IMR-90 (cell line): ENCODE results near the gene NHSL1. TPM values are rescaled to one million over a fixed set of nuclear protein-coding genes. Genes with fewer than 3 reads are reported as not detected.

Experiments
- ATAC-seq: fragments of 200-7000 bp; cut with Tn5 transposase; 2 replicates; pipeline ENCODE4 v1.9.1; 2020; ENCODE audit warnings: low read depth, mild to moderate bottlenecking, moderate library complexity
- BruUV-seq: library from RNA; stranded (reverse); fragments of 400-500 nt; replicated peaks from 2 replicates; lab custom pipeline; 2021; lab: Mats Ljungman, UMichigan
- CTCF ChIA-PET: fragments of 300-600 bp; formaldehyde crosslinking; extraction: SDS; loops from one replicate; lab custom pipeline; 2021; ENCODE audit warnings: antibody characterized with exemption; lab: Yijun Ruan, JAX
- POLR2A ChIA-PET: fragments of 300-600 bp; sonication (Branson Sonifier 250); formaldehyde crosslinking; loops from one replicate; lab custom pipeline; 2022; ENCODE audit warnings: antibody characterized with exemption; ENCODE audit not compliant: unreplicated experiment; lab: Charles Lee
- DNase-seq: peaks from one replicate; pipeline ENCODE4 v3.0.0; 2013
- H2AFZ ChIP-seq: replicated peaks from 2 replicates; pipeline ENCODE3; 2013; ENCODE audit warnings: low read length, mild to moderate bottlenecking; ENCODE audit not compliant: poor library complexity
- H2AK5ac ChIP-seq: 2 replicates; pipeline ENCODE4 v1.6.1; 2013; ENCODE audit warnings: low read depth, low read length, inconsistent platforms
- H2AK9ac ChIP-seq: replicated peaks from 2 replicates; pipeline ENCODE3; 2013; ENCODE audit warnings: mild to moderate bottlenecking, low read depth, low read length, moderate library complexity; ENCODE audit not compliant: poor library complexity
- H2BK120ac ChIP-seq: 2 replicates; pipeline ENCODE4 v1.6.1; 2013; ENCODE audit warnings: low read depth, low read length, inconsistent platforms
- H2BK15ac ChIP-seq: 3 replicates; pipeline ENCODE4 v1.6.1; 2013; ENCODE audit warnings: low read depth, low read length, inconsistent platforms
- H2BK20ac ChIP-seq: 2 replicates; pipeline ENCODE4 v1.6.1; 2013; ENCODE audit warnings: low read depth, mild to moderate bottlenecking, inconsistent platforms, low read length, moderate library complexity
- H2BK5ac ChIP-seq: 2 replicates; pipeline ENCODE4 v1.6.1; 2013; ENCODE audit warnings: mild to moderate bottlenecking, low read depth, low read length, inconsistent platforms; ENCODE audit not compliant: poor library complexity, severe bottlenecking
- H3K14ac ChIP-seq: replicated peaks from 2 replicates; pipeline ENCODE4 v1.6.1; 2013; ENCODE audit warnings: low read depth, low read length, inconsistent platforms
- H3K18ac ChIP-seq: 2 replicates; pipeline ENCODE4 v1.6.1; 2013; ENCODE audit warnings: low read depth, low read length, control low read depth
- H3K23ac ChIP-seq: 2 replicates; pipeline ENCODE4 v1.6.1; 2013; ENCODE audit warnings: low read depth, low read length, inconsistent platforms
- H3K27ac ChIP-seq: 2 replicates; pipeline ENCODE4 v1.5.1; 2013; ENCODE audit warnings: mild to moderate bottlenecking, control low read depth, low read length; ENCODE audit not compliant: insufficient read depth
- H3K27me3 ChIP-seq: 2 replicates; pipeline ENCODE4 v1.6.1; 2013; ENCODE audit warnings: low read length; ENCODE audit not compliant: control insufficient read depth, insufficient read depth
- H3K36me3 ChIP-seq: 2 replicates; pipeline ENCODE4 v1.6.1; 2013; ENCODE audit warnings: low read length, mixed read lengths; ENCODE audit not compliant: control insufficient read depth, insufficient read depth
- H3K4ac ChIP-seq: 2 replicates; pipeline ENCODE4 v1.6.1; 2013; ENCODE audit warnings: low read depth, low read length, inconsistent platforms
- H3K4me1 ChIP-seq: 2 replicates; pipeline ENCODE4 v1.6.1; 2013; ENCODE audit warnings: low read length, mixed read lengths; ENCODE audit not compliant: control insufficient read depth, insufficient read depth
- H3K4me2 ChIP-seq: 2 replicates; pipeline ENCODE4 v1.6.1; 2013; ENCODE audit warnings: low read depth, mild to moderate bottlenecking, control low read depth, low read length, moderate library complexity
- H3K4me3 ChIP-seq: 2 replicates; pipeline ENCODE4 v1.5.1; 2013; ENCODE audit warnings: low read depth, mild to moderate bottlenecking, control low read depth, low read length, moderate library complexity; ENCODE audit not compliant: insufficient read depth
- H3K56ac ChIP-seq: 2 replicates; pipeline ENCODE4 v1.6.1; 2013; ENCODE audit warnings: low read length, inconsistent platforms; ENCODE audit not compliant: insufficient read depth; ENCODE audit errors: extremely low read depth
- H3K79me1 ChIP-seq, 2 experiments: 2 replicates each; pipeline ENCODE4 v1.6.1; 2013; ENCODE audit warnings: low read length in 2 of 2, inconsistent platforms in 1 of 2, low read depth in 1 of 2
- H3K9ac ChIP-seq: 2 replicates; pipeline ENCODE4 v1.6.1; 2013; ENCODE audit warnings: low read depth, low read length, control low read depth
- H3K9me1 ChIP-seq: 2 replicates; pipeline ENCODE4 v1.6.1; 2013; ENCODE audit warnings: low read length, inconsistent platforms; ENCODE audit not compliant: insufficient read depth
- H3K9me3 ChIP-seq: 2 replicates; pipeline ENCODE4 v1.6.1; 2013; ENCODE audit warnings: low read length; ENCODE audit not compliant: control insufficient read depth, insufficient read depth
- H4K20me1 ChIP-seq: 2 replicates; pipeline ENCODE4 v1.6.1; 2013; ENCODE audit warnings: low read length, inconsistent platforms; ENCODE audit not compliant: insufficient read depth
- H4K5ac ChIP-seq: 2 replicates; pipeline ENCODE4 v1.6.1; 2013; ENCODE audit warnings: mild to moderate bottlenecking, low read depth, low read length, control low read depth
- H4K8ac ChIP-seq, 2 experiments: 2 replicates each; pipeline ENCODE4 v1.6.1; 2013; ENCODE audit warnings: low read depth in 2 of 2, low read length in 2 of 2, control low read depth in 1 of 2, inconsistent platforms in 1 of 2
- H4K91ac ChIP-seq: 2 replicates; pipeline ENCODE4 v1.6.1; 2013; ENCODE audit warnings: low read depth, low read length, inconsistent platforms; ENCODE audit not compliant: insufficient read depth
- CEBPB ChIP-seq: IDR thresholded peaks from 2 replicates; pipeline ENCODE4 v1.6.1; 2012; ENCODE audit warnings: low read depth, low read length, improper control_type of control experiment
- MAZ ChIP-seq: IDR thresholded peaks from 2 replicates; pipeline ENCODE4 v1.6.1; 2012; ENCODE audit warnings: low read depth, mild to moderate bottlenecking, low read length, improper control_type of control experiment, moderate library complexity, borderline replicate concordance
- WGBS, 2 experiments: methylation state at CpG; one replicate each; pipeline versions ENCODE4 v1.1.5 to v1.1.7; 2013; ENCODE audit warnings: missing lambda C conversion rate in 2 of 2; ENCODE audit not compliant: insufficient read length in 1 of 2; ENCODE audit errors: extremely low coverage in 2 of 2; 5-methylcytosine and 5-hydroxymethylcytosine counted together
- dilution Hi-C: fragments of 300-500 bp; cut with HindIII; formaldehyde crosslinking; loops from one replicate; pipeline ENCODE4 v1.14.3; 2018; ENCODE audit warnings: low sequenced_read_pairs; ENCODE audit not compliant: unreplicated experiment
- in situ Hi-C: fragments of 300-500 bp; cut with MboI; formaldehyde crosslinking; loops from 3 replicates; pipeline ENCODE4 v1.14.3; 2019; ENCODE audit warnings: low sequenced_read_pairs, inconsistent platforms, mixed read lengths
- intact Hi-C: fragments of 100-400 bp; cut with micrococcal nuclease; formaldehyde crosslinking; loops from 2 replicates; pipeline ENCODE4 v1.10.0; 2022
- polyA plus RNA-seq, 3 experiments: library from polyadenylated mRNA; depleted of rRNA; stranded (reverse); fragments of >200 nt; gene quantifications; 2 replicates each; pipeline ENCODE4 v1.2.3, GENCODE V29; 2012; ENCODE audit warnings: low replicate concordance in 1 of 3
- total RNA-seq: library from RNA; depleted of rRNA; stranded (reverse); fragments of >200 nt; gene quantifications from 2 replicates; pipeline ENCODE4 v1.2.3, GENCODE V29; 2012
- TF ChIP-seq, protein P1 (sequence below): fragments of 150-350 bp; IDR thresholded peaks from 2 replicates; pipeline ENCODE4 v1.6.1; 2016; ENCODE audit warnings: low read depth, mild to moderate bottlenecking, low read length, moderate library complexity, borderline replicate concordance

NHSL1 gene
- total and polyA plus RNA-seq, 2 of the 4 experiments (the other 2 are of a cell fraction) = 5.6 to 7.2 TPM

DNA sequence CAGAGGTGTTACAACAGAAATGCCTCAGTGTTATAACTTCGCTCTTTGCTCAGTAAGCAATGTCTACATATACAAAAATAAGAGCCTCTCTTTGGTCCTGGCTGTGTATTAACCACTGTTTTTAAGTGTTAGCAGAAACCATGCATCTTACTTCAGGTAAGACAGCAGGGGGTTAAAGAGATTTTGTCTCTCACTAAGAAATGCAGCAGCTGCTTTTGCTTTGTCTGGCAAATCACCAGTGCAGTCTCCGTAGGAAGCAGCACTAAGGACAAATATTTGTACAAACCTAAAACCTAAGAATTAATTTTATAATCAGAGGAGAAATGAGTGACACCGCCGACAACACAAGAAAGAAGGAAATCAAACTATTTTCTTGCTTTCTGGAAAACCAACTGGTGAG is 120.8 kb downstream of the NHSL1 start:
- H3K9ac ChIP-seq = no peak overlapping the region
- CTCF ChIA-PET = no interaction called here
- dilution Hi-C loops (no loop called here), intact Hi-C loops (no loop called here), in situ Hi-C loops (no loop called here)
- H4K91ac ChIP-seq = no peak overlapping the region
- no peaks in the 10 kb centered on the region for H4K20me1 ChIP-seq
- no peak overlapping the region for H3K4ac ChIP-seq
- no CpG with 5 or more reads among the region's 4 CpGs for WGBS, 2 experiments
- POLR2A ChIA-PET = no interaction called here
- H2BK120ac ChIP-seq = no peak overlapping the region
- H3K4me1 ChIP-seq = no peaks in the 10 kb centered on the region
- no peak overlapping the region for H3K4me3 ChIP-seq
- H3K9me1 ChIP-seq = no peaks in the 10 kb centered on the region
- H2AK5ac ChIP-seq = no peak overlapping the region
- H3K79me1 ChIP-seq = no peaks in the 10 kb centered on the region
- H3K23ac ChIP-seq = no peak overlapping the region
- no peak overlapping the region for H4K5ac ChIP-seq
- TF ChIP-seq, protein P1, sequence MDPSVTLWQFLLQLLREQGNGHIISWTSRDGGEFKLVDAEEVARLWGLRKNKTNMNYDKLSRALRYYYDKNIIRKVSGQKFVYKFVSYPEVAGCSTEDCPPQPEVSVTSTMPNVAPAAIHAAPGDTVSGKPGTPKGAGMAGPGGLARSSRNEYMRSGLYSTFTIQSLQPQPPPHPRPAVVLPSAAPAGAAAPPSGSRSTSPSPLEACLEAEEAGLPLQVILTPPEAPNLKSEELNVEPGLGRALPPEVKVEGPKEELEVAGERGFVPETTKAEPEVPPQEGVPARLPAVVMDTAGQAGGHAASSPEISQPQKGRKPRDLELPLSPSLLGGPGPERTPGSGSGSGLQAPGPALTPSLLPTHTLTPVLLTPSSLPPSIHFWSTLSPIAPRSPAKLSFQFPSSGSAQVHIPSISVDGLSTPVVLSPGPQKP = no peak
- TF ChIP-seq MAZ (no peak), CEBPB (no peak)
- no peak overlapping the region for H2BK5ac ChIP-seq
- no peak overlapping the region for H3K14ac ChIP-seq
- H3K27ac ChIP-seq = no peak overlapping the region
- H2BK20ac ChIP-seq = no peak overlapping the region
- BruUV-seq = no TSS peak
- H3K4me2 ChIP-seq = no peak overlapping the region
- H3K36me3 ChIP-seq = no peaks in the 10 kb centered on the region
- H3K27me3 ChIP-seq = peaks cover 9% of the 10 kb centered on the region
- H2AFZ ChIP-seq = no peak overlapping the region
- ATAC-seq (no peak), DNase-seq (no peak)
- no peak overlapping the region for H2BK15ac ChIP-seq
- H3K9me3 ChIP-seq = no peaks in the 10 kb centered on the region
- H2AK9ac ChIP-seq = no peak overlapping the region
- H3K56ac ChIP-seq = no peak overlapping the region
- no peak overlapping the region for H4K8ac ChIP-seq
- no peak overlapping the region for H3K18ac ChIP-seq
